ENCODE measurements around the gene IMMP2L.

DNA sequence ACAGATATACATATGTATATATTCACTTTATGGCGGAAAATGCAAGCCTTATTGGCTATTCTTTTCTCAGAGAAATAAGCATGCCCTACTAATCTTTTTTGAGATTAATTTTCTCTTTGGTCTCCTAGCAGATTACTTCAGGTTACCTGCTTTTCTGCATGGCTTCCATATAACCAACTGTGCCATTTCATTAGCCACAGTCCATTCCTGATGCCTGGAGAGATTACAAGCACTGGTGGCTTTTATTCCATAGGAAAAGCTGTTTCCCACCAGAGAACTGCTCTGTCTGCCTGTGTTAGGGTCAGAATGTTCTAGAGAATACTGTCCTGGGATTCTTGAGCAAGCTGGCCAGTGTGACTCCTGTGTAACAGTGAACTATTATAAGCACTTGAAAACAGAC lies 411.6 kb downstream of the IMMP2L start:
- TF ChIP-seq CTCF (IDR thresholded peaks at IDR 0.05), result no peak
- TF ChIP-seq POLR2A (IDR thresholded peaks at IDR 0.05), result no peak

Measured in thyroid gland (tissue), 4 donors.